Activated B cell treated with CpG ODN at 0.5 μM for 24 hours (primary cell): Measurements from ENCODE around the gene FARP1. TPM values are rescaled to one million over a fixed set of nuclear protein-coding genes. Genes with fewer than 3 reads are reported as not detected.

Source experiments
- ATAC-seq: fragments of 200-7000 bp; cut with Tn5 transposase; one replicate; pipeline ENCODE4 v1.10.0; 2021; ENCODE audit warnings: low read depth, mild to moderate bottlenecking, moderate library complexity
- CTCF ChIA-PET: fragments of 350-600 bp; sonication (Branson Sonifier 250); formaldehyde crosslinking; loops from one replicate; lab custom pipeline; 2021; ENCODE audit warnings: antibody characterized with exemption; lab: Charles Lee
- POLR2A ChIA-PET: fragments of 350-600 bp; sonication (Branson Sonifier 250); formaldehyde crosslinking; loops from one replicate; lab custom pipeline; 2021; ENCODE audit warnings: antibody characterized with exemption; lab: Charles Lee
- DNase-seq: peaks from one replicate; pipeline ENCODE4 v3.0.0; 2022
- H3K27ac Mint-ChIP-seq: one replicate; pipeline ENCODE4 v1.8.0; 2020; ENCODE audit warnings: mixed read lengths
- H3K27me3 Mint-ChIP-seq: one replicate; pipeline ENCODE4 v1.8.0; 2021; ENCODE audit warnings: mixed read lengths
- H3K36me3 Mint-ChIP-seq: one replicate; pipeline ENCODE4 v1.8.0; 2021; ENCODE audit warnings: low read depth, mixed read lengths
- H3K4me1 Mint-ChIP-seq: one replicate; pipeline ENCODE4 v1.8.0; 2021; ENCODE audit warnings: mixed read lengths
- H3K4me3 Mint-ChIP-seq: one replicate; pipeline ENCODE4 v1.8.0; 2020; ENCODE audit warnings: mild to moderate bottlenecking, mixed read lengths
- H3K9me3 Mint-ChIP-seq: one replicate; pipeline ENCODE4 v1.8.0; 2020; ENCODE audit warnings: mixed read lengths
- intact Hi-C: fragments of 100-400 bp; cut with micrococcal nuclease; formaldehyde crosslinking; loops from one replicate; pipeline ENCODE4 v1.15.1; 2024
- total RNA-seq: library from RNA; stranded (reverse); gene quantifications from 2 replicates; pipeline ENCODE4 v1.2.3, GENCODE V29; 2022
- TF ChIP-seq, protein P1 (sequence below): fragments of 200-600 bp; IDR thresholded peaks from one replicate; pipeline ENCODE4 v1.8.0; 2022; ENCODE audit warnings: antibody characterized with exemption, mild to moderate bottlenecking

FARP1 gene
- total RNA-seq, 1 donor from 2014 or later = 2.1 TPM

DNA sequence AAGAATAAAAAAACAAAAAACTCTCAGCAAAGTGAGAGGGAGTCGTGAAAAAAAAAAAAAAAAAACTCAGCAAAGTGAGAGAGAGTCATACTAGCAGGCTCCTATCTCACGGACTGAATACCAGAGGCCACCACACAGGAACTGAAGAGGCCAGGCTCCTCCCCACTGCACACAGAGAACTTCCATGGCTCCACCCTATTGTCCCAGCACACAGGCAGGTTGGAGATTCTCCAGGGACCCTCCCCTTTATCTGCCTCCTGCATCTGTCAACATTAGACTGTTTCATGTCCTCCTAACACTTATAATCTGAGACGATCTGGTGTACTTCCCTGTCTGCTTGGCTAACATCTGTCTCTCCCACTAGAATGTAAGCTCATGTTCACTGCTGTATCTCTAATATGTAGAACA, 37.0 kb upstream of the FARP1 start:
- peaks cover 1% of the 10 kb centered on the region for H3K27me3 Mint-ChIP-seq
- TF ChIP-seq, protein P1, sequence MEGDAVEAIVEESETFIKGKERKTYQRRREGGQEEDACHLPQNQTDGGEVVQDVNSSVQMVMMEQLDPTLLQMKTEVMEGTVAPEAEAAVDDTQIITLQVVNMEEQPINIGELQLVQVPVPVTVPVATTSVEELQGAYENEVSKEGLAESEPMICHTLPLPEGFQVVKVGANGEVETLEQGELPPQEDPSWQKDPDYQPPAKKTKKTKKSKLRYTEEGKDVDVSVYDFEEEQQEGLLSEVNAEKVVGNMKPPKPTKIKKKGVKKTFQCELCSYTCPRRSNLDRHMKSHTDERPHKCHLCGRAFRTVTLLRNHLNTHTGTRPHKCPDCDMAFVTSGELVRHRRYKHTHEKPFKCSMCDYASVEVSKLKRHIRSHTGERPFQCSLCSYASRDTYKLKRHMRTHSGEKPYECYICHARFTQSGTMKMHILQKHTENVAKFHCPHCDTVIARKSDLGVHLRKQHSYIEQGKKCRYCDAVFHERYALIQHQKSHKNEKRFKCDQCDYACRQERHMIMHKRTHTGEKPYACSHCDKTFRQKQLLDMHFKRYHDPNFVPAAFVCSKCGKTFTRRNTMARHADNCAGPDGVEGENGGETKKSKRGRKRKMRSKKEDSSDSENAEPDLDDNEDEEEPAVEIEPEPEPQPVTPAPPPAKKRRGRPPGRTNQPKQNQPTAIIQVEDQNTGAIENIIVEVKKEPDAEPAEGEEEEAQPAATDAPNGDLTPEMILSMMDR = no peak
- intact Hi-C loops = no loop called here
- H3K9me3 Mint-ChIP-seq = no peaks in the 10 kb centered on the region
- no peaks in the 10 kb centered on the region for H3K4me1 Mint-ChIP-seq
- H3K36me3 Mint-ChIP-seq = no peaks in the 10 kb centered on the region
- ATAC-seq (no peak), DNase-seq (no peak)
- ChIA-PET POLR2A (no interaction called here), CTCF (no interaction called here)
- no peak overlapping the region for H3K4me3 Mint-ChIP-seq
- no peak overlapping the region for H3K27ac Mint-ChIP-seq

DNA sequence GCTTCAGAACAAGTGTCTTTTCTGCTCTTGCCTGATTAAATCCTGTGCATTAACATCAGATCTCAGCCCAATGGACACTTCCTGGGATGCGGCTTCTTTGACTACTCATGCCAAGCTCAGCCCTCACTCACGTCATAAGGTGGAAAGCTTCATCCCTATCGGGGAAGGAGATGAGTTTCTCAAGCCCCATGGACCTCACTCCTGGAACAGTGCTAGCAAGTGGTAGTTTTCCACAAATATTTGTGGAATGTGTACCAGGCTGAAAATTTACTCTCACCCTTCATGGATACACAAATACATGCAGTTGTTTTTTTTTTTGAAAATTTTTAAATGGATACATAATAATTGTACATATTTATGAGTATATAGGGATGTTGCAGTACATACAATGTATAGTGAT, 34.6 kb upstream of the FARP1 start:
- intact Hi-C loops = no loop called here
- POLR2A ChIA-PET = no interaction called here
- DNase-seq (no peak), ATAC-seq (no peak)
- Mint-ChIP-seq H3K4me3 (no peak overlapping the region), H3K36me3 (no peaks in the 10 kb centered on the region), H3K27me3 (peaks cover 1% of the 10 kb centered on the region), H3K9me3 (no peaks in the 10 kb centered on the region), H3K27ac (no peak overlapping the region), H3K4me1 (no peaks in the 10 kb centered on the region)
- TF ChIP-seq, protein P1 = no peak
- CTCF ChIA-PET = no interaction called here

DNA sequence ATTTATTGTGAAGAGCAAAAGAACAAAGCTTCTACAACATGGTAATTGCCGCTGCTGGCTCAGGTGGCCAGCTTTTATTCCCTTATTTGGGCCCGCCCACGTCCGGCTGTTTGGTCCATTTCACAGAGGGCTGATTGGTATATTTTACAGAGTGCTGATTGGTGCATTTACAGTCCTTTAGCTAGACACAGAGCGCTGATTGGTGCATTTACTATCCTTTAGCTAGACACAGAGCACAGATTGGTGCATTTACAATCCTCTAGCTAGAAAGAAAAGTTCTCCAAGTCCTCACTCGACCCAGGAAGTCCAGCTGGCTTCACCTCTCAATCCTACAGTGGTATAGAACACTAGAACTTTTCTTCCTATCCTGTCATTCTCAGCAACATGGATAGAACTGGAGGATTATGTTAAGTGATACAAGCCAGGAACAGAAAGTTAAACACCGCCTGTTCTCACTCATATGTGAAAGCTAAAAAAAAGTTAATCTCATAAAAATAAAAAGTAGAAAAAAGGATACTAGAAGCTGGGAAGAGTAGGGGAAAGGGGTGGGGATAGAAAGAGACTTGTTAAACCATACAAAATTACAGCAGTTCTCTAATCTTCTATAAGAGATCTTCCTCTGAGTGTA, 33.6 kb upstream of the FARP1 start:
- no peak overlapping the region for H3K27ac Mint-ChIP-seq
- CTCF ChIA-PET = no interaction called here
- H3K36me3 Mint-ChIP-seq = no peaks in the 10 kb centered on the region
- TF ChIP-seq, protein P1 = no peak
- H3K27me3 Mint-ChIP-seq = no peaks in the 10 kb centered on the region
- no peaks in the 10 kb centered on the region for H3K4me1 Mint-ChIP-seq
- no peak for DNase-seq
- H3K4me3 Mint-ChIP-seq = no peak overlapping the region
- ATAC-seq = no peak
- POLR2A ChIA-PET = no interaction called here
- intact Hi-C loops = no loop called here
- no peaks in the 10 kb centered on the region for H3K9me3 Mint-ChIP-seq

DNA sequence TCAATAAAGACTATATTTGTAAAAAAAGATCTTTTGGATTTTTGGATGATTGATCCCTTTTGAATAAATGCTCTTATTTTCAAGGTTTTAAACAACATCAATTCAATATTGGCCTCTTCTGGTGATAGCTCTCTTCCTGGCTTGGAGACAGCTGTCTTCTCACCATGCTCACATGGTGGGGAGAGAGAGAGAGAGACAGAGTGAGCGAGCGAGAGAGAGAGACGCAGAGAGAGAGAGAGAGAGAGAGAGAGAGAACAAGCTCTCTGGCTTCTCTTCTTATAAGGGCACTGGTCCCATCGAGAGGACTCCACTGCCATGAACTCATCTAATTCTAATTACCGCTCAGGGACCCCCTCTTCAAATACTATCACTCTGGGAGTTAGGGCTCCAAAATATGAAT, 32.1 kb upstream of the FARP1 start:
- Mint-ChIP-seq H3K27ac (no peak overlapping the region), H3K9me3 (no peaks in the 10 kb centered on the region), H3K36me3 (no peaks in the 10 kb centered on the region), H3K27me3 (no peaks in the 10 kb centered on the region), H3K4me3 (no peak overlapping the region), H3K4me1 (no peaks in the 10 kb centered on the region)
- POLR2A ChIA-PET = no interaction called here
- TF ChIP-seq, protein P1 = no peak
- CTCF ChIA-PET = no interaction called here
- intact Hi-C loops = no loop called here
- no peak for ATAC-seq
- no peak for DNase-seq

DNA sequence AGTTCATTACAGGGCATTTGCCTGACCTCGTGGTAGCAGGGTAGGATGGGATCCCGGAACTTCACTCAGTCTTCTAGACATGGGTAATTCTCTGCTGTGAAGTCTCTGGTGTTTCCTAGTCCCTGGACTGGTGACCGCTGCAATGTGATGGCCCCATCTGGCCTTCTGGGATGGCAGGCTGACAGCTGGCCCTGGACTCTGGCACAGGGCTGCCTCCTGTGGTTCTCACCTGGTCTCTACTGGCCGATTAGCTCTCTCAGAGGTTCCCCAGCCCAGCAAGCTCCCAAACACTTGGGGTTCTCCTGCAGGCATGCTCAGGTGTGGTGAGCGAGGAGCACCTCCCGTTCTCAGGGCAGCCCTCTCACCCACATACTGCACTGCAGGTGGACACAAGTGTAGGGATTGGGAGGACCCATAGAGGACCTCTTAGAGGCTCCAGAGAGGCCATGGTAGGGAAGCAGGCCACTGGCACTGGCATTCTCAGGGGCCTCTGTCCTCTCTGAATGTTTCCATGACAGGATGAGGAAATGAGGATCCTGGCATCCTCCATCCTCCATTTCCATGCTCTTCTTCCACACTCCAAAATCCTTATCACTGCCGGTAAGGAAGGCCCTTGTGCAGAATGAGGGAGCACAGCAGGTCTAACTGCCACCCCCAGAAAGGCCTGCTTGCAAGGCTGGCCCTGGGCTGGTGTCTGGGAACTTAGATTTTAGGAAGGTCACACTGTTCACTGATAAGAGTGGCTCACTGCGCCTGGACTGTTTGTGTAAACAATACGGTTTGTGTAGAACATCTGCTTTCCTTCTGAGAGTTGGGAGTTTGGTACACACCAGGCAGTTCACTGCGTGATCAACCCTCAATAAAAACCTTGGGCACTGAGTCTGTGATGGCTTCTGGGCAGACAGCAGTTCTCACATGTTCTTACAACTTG, 31.5 kb upstream of the FARP1 start:
- no peak overlapping the region for H3K27ac Mint-ChIP-seq

More for the DNA sequence above, 31.5 kb upstream of the FARP1 start:
- TF ChIP-seq, protein P1 = no peak
- ChIA-PET POLR2A (no interaction called here), CTCF (no interaction called here)
- Mint-ChIP-seq H3K27me3 (no peaks in the 10 kb centered on the region), H3K4me1 (no peaks in the 10 kb centered on the region), H3K36me3 (no peaks in the 10 kb centered on the region), H3K9me3 (no peaks in the 10 kb centered on the region), H3K4me3 (no peak overlapping the region)
- DNase-seq (no peak), ATAC-seq (no peak)
- intact Hi-C loops = no loop called here
